Astrocyte of the spinal cord (primary cell): ENCODE results near the gene EXD3.
A peak's percentile ranks its signal among the peaks of the same experiment; 100 is the strongest.

Experiments
- DNase-seq: peaks from one replicate; pipeline ENCODE4 v3.0.0; 2011; ENCODE audit warnings: low read depth, low spot score
- H3K4me3 ChIP-seq: 2 replicates; pipeline ENCODE4 v1.5.1; 2011; ENCODE audit warnings: low read depth, mild to moderate bottlenecking, low read length, moderate library complexity
- in situ Hi-C: cut with HindIII; loops from 2 replicates; pipeline ENCODE4 v1.10.0; 2017; ENCODE audit warnings: low sequenced_read_pairs
- TF ChIP-seq, protein P1 (sequence below): IDR thresholded peaks from 2 replicates; pipeline ENCODE4 v1.5.1; 2012; ENCODE audit warnings: low read depth, mild to moderate bottlenecking, low read length, inconsistent platforms

Gene EXD3

DNA sequence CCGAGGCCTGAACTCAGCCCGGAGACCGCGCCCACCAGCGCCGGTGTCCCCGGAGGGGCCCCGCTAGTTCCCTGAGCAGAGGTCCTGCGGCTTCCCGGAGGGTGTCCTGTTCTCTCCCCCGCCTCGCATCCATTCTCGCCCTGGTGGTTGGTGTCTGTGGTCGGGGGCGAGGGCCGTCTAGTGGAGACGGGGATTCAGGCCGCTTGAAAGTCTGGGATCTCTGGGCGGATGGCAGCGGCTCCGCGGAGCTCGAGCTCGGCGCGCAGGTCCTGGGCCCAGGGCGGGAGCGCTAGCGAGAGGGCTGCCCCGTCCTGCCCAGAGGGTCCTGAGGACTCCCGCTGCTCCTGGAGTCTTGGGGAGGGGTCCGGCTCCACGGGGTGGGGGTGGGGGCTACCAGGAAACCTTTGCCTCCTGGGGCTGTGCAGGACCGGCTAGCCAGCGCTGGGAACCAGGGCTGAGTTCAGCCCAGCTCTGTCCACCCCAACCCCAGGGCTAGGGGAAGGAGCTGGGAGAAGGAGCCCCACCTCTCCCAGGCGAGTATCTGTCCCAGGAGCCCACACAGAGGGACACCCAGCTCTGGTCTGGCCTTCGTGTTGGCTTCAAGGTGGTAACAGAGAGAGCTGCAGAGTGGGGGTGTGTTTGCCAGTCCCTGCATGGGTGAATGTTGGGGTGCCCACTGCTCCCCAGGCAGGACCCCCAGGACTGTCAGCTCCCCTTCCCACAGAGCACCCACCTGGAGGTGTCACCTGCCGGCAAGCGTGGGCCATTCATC is 141.4 kb downstream of the EXD3 start:
- H3K4me3 ChIP-seq, result no peak overlapping the region
- in situ Hi-C loops, result no loop called here
- TF ChIP-seq, protein P1, sequence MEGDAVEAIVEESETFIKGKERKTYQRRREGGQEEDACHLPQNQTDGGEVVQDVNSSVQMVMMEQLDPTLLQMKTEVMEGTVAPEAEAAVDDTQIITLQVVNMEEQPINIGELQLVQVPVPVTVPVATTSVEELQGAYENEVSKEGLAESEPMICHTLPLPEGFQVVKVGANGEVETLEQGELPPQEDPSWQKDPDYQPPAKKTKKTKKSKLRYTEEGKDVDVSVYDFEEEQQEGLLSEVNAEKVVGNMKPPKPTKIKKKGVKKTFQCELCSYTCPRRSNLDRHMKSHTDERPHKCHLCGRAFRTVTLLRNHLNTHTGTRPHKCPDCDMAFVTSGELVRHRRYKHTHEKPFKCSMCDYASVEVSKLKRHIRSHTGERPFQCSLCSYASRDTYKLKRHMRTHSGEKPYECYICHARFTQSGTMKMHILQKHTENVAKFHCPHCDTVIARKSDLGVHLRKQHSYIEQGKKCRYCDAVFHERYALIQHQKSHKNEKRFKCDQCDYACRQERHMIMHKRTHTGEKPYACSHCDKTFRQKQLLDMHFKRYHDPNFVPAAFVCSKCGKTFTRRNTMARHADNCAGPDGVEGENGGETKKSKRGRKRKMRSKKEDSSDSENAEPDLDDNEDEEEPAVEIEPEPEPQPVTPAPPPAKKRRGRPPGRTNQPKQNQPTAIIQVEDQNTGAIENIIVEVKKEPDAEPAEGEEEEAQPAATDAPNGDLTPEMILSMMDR, result no peak
- DNase-seq, result no peak

DNA sequence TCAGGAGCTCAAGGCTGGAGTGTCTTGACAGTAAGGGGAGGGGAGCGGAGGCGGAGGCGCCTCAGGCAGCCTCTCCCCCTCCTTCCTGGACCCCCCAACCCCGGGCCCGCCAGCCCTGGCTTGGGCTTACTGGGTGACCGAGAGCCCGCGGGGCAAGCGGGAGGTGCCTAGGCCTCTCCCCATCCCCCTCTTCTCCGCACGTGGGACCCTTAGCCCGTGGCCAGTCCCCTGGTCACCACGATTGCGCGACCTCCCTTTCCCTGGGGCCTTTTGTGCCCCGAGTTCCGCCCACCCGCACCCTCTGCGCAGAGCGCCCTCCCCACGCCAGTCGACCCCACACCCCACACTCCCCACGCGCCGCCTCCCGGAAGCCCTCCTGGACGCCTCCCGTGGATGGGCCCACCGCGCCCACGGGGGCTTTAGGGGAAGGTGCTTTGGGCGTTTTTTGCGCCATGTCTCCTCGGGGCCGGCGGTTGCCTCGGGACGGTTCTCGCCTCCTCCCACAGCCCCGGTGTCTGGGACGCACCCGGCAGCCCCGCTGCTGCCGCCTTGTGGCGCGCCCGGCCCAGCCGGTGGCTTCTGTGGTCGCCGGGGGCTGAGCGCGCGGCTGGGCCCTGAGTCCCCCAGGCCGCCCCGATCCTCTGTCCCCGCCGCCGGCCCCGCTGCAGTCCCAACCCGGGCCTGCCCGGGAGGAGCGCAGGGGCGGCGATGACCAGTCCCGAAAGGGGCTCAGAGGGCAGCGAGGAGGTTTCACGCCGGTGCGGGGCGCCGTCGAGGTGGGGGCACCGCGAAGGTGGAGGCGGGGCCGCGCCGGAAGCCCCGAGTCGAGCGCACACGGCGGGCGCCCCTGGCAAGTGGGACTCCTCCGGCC is 142.3 kb downstream of the EXD3 start:
- no peak overlapping the region for H3K4me3 ChIP-seq
- DNase-seq, result no peak
- in situ Hi-C loops, result no loop called here
- TF ChIP-seq, protein P1, result peak; percentile 50

DNA sequence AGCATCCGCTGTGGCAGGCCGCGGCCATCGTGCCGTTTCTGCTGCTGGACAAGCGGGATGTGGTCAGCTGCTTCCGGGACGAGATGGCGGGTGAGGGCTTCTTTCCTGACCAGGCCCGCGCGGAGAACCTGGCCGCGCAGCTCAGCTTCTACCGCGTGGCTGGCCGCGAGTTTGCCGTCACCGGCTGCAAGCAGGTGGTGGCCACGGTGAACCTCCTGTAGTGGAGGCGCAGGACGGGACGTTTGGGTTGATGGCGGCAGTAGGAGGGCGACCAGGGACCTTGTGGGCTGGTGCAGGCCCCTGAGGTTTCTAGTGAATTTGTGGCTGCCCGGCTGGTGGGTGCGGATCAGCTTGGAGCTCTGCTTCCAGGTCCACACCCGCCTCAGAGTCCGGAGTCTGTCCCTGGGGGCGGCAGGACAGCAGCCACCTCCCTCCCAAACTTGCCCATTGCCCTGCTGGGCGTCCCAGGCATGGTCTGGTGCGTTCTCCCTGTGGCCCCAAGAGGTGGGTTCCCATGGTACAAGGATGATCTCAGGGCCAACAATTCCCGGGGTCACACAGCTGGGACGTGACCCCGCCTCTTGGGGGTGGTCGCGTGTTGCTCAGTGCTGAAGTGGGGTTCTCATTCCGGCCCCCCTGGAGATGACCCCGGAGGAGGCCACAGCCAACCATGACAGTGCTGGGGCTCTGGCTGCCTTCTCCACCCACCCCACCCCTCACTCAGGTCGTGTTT is 143.1 kb downstream of the EXD3 start:
- H3K4me3 ChIP-seq, result no peak overlapping the region
- TF ChIP-seq, protein P1, result no peak
- in situ Hi-C loops, result no loop called here
- no peak for DNase-seq

DNA sequence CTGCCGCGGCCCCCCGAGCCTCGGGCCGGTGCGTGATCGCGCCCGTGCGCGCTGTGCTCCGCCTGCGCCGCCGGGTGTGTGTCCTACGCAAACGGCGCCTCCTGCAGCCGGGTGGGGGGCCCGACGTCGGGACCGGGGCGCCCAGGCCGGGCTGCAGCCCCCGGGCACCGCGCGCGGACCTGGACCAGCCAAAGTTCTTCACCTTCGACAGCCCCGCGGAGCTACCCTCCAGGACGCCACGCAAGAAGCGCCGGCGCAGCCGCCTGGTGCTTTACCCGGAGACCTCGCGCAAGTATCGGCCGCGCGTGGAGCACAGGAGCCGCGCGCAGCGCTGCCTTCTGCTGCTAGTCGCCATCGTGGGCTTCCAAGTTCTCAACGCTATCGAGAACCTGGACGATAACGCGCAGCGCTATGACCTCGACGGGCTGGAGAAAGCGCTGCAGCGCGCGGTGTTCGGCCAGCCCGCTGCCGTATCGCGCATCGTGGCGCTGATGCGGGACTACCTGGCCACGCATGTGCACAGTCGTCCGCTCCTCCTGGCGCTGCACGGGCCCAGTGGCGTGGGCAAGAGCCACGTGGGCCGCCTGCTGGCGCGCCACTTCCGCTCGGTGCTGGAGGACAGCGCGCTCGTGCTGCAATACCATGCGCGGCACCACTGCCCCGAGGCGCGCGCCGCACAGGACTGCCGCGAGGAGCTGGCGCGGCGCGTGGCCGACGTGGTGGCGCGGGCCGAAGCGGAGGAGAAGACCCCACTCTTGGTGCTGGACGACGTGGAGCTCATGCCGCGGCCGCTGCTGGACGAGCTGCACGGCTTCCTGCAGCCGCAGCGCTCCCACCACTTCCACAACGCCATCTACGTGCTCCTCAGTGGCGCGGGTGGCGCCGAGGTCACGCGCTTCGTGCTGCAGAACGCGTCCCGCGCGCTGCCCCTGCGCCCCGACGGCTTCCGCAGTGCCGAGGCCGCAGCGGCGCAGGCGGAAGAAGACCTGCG is 143.9 kb downstream of the EXD3 start:
- DNase-seq, result no peak
- peak overlapping the region; percentile 65 for H3K4me3 ChIP-seq
- TF ChIP-seq, protein P1, result no peak
- in situ Hi-C loops, result no loop called here

DNA sequence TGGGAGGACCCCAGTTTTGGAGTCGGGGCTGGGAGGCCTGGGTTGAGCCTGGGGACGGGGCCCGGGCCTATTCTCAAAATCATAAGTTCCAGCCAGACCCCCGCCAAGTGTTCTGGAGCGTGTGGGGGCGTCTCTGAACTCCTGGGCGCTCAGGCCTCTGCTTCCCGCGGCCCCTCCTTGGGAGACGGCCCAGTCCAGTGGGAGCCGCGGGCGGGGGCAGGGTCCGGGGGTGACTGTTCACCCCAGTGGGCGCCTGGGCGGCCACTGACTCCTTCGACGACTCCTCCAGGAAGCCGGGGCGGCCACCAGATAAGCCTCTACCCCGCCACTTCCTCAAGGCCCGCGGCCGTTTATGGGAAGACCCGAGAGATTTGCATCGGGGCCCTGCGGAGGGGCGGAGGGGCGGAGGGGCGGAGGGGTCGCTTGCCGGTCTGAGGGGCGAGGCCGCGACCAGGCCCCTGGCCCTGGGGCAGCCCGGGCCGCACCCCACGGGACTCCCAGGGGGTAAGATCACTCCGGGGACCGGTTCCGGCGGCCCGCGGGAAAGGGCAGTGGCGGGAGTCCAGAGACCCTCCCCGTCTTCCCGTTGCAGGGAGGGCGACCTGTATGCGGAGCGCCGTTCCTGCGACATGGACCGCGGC is 144.8 kb downstream of the EXD3 start:
- no peak for DNase-seq
- H3K4me3 ChIP-seq, result peak overlapping the region; percentile 65
- TF ChIP-seq, protein P1, result no peak
- in situ Hi-C loops, result no loop called here
